NCI-H774 (cell line): ENCODE results near the gene TCERG1L.

Experiments
- DNase-seq: peaks from one replicate; lab custom pipeline; 2025; lab: John Stamatoyannopoulos, UW

TCERG1L gene

GRCh38 chr10:131207584-131208532 is 103.7 kb downstream of the TCERG1L start:
- no peak for DNase-seq

DNA sequence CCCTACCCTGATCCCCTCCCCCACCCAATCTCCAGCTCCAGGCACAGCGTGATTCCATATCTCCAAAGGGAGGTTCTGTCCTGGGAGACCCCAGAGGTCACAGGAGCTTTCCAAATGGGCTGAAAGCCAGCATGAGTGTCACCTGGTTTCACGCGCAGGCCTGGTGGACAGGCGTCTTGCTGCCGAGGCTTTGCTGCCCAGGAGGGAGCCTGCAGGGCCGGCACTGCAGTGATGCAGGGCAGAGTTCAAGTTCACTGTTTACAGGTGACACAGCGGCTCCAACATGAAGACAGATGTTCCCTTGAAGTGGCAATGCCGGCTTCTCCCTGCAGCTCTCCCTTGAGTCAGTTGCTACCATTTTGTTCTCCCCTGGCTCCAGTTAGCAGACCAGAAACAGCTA is 104.3 kb downstream of the TCERG1L start:
- no peak for DNase-seq

GRCh38 chr10:131206111-131206995 is 105.2 kb downstream of the TCERG1L start:
- DNase-seq = no peak

DNA sequence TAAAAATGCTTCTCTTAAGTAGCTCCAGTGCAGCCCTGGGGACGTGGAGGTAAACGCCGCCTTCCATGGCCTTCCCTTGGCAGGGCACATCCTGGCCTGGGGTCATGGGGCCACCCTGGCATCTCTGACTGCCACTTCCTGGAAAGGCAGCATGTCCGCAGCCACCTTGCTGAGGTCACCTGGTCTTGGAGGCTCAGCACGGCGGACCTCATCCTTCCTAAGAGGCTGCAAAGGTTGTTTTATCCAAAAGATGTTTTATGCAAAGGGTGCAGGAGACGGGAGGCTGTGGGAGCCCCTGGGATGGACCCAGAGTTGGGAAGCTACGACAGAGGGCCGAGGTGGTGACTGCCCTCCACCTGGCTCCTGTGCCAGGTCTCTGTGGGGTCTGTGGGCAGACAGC is 106.0 kb downstream of the TCERG1L start:
- DNase-seq = no peak

DNA sequence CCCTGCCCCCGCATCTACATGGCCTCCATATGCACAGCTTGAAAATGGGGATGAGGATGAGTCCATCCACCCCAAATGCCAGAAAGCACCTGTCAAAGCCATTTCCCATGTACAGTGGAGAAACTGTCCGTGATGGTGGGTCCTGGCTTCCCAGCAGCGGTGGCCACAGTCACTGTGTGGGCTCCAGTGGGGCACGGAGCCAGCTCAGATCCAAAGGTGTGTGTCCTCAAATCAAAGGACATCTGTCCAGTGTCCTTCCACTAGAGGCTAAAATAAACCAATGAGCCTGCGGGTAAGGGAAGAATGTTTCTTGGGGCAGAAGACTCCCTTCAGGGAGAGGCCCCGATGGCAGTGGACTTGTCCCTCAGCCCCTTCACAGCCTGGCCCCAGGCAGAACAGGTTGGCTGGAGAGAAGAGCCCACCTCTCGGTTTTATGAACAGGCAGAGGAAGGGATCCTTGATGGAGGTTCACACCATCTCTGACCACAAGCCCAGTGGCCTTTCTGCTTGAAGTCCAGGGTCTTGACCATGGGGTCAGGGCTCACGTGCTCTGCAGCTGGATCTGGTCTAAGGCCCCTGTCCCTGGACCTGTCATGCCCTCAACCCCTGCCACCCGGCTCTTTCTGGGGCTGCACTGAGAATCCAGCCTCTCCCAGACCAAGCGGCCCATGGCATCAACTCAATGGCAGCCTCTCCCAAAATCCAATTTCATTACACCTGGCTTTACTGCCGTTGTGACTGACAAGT is 106.9 kb downstream of the TCERG1L start:
- no peak for DNase-seq

DNA sequence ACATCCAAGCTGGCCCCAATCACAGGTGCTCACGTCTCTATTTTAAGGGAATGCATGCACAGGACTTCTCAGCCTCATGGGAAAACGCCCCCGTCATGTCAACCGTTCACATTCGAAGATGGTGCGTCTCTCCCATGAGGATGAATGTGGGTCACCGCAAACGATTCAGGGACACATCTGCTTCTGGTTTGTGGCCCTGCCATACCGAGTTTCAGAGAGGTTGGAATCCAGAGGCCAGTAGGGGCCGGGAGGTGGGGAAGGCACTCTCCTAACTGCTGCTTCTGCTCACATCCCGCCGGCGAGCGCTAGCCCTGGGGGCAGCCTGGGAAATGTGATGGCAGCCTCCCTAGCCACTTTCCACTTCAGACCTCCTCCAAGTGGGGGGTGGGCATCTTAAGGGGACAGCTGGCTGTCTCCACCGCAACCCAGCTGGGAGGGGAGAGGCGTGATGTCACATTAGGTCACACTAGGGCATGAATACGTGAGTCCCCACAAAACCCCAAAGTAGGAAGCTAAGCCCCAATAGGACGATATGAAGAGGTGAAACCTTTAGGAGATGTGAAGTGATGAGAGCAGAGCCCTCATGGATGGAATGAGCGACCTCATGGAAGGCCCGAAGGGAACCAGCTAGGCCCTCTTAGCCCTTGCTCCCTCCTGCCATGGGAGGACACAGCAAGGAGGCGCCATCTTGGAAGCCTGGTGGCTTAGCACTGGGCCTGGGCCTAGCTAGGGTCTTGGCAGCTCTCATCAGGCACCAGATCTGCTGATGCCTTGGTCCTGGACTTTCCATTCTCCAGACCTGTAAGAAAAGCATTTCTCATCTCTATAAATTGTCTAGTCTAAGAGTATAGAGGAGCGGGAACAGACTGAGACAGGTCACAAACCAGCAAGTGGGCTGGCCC is 107.8 kb downstream of the TCERG1L start:
- DNase-seq = no peak

GRCh38 chr10:131202990-131203389 is 108.5 kb downstream of the TCERG1L start:
- no peak for DNase-seq

DNA sequence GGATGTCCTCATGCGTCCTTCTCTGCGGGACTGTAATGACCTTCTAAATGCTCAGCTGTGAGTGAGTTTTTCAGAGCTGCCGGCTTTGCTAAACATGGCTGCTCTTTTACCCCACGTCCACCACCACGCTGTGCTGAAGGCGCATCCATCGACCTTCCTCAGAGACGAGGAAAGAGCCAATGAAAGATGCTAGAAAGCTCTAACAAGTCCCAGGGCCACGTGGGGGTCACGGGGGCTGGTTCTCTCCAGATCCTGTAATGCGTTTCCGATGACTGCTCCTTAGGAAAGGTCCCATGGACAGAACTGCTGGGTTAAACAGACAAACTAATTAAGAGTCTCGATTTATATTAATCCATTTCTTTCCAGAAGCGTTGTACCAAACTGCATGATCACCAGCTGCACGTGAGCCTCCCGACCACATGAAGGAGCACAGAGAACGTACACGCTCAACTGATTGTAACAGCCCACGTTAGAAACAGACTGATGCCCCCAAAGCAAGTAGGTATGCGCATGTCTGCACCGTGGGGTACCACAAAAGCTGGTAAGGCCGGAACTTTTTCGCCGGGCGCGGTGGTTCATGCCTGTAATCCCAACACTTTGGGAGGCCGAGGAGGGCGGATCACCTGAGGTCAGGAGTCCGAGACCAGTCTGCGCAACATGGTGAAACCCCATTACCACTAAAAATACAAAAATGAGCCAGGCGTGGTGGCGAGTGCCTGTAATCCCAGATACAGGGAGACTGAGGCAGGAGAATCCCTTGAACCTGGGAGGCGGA is 109.6 kb downstream of the TCERG1L start:
- DNase-seq = no peak

DNA sequence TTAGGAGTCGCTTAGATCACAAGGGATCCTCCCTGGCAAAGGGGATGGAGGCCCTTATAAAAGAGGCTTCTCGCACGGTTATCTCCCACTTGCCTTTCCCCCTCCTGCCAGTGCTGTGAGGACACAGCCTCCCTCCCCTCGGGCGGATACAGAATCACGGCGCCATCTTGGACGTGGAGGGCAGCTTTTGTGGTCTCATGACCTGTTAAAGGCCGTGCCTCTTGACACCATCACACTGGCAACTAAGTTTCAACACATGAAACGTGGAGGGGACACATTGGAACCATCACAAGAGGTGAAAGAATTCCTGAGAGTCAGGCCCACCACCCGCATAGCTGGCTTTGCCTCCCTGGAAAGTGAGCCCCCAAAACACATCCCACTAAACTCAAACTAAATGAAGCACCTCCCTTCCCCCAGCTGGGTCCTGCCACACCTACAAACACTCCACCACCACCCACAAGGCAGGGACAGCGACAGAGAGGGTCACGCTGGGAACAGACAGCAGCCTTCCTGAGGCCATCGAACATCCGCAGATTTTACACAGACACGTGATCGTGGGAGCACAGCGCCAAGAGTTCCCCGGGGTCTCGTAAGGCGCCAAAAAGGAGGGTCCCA is 110.6 kb downstream of the TCERG1L start:
- DNase-seq = no peak

DNA sequence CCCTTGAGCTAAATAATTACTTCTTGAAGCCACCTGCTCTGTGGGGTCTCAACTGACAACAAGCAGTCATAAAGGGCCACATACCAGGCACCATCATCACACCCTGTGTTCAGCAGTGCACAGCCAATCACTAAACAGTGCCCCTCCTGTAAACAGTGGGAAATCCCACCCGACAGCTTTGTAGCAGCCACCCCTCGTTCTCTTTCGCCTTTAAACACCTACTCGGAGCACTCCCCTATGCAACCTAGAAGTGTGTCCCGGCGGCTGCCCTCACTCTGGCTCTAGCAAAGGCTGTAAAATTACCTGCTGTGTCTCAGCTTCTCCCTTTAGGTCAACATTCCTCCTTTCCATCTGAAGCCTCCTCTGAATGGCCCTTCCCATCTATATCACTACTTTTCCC is 111.9 kb downstream of the TCERG1L start:
- DNase-seq = no peak

- no peak for DNase-seq
Observed at GRCh38 chr10:131198843-131199242, 112.7 kb downstream of the TCERG1L start.

GRCh38 chr10:131198401-131198800 is 113.1 kb downstream of the TCERG1L start:
- no peak for DNase-seq

GRCh38 chr10:131196176-131196885 is 115.2 kb downstream of the TCERG1L start:
- no peak for DNase-seq

GRCh38 chr10:131195558-131196159 is 115.9 kb downstream of the TCERG1L start:
- no peak for DNase-seq

- no peak for DNase-seq
Observed at GRCh38 chr10:131195116-131195515, 116.4 kb downstream of the TCERG1L start.

GRCh38 chr10:131193923-131194322 is 117.6 kb downstream of the TCERG1L start:
- DNase-seq = no peak

GRCh38 chr10:131188494-131188893 is 123.0 kb downstream of the TCERG1L start:
- DNase-seq = no peak

GRCh38 chr10:131187926-131188325 is 123.6 kb downstream of the TCERG1L start:
- DNase-seq = no peak

DNA sequence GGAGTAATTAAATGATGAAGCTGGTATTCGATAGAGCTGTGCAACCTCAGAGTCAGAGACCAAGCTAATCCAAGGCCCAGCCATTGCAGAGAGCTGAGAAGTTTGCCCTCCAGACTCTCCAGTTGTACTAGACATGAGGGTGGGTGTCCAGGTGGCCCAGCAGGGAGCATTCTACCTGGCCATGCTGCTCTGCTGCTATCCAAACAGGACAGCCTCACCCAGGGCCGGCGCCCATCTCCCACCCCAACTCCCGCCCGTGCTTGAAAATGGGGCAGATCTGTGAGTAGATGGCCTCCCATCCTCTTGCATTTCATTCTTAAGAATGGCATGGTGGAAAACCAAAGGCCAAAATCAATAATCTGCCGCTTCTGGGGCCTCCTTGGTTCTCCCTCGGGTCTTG is 124.2 kb downstream of the TCERG1L start:
- no peak for DNase-seq
